ENCODE data around the gene TPPP.

Gene TPPP

DNA sequence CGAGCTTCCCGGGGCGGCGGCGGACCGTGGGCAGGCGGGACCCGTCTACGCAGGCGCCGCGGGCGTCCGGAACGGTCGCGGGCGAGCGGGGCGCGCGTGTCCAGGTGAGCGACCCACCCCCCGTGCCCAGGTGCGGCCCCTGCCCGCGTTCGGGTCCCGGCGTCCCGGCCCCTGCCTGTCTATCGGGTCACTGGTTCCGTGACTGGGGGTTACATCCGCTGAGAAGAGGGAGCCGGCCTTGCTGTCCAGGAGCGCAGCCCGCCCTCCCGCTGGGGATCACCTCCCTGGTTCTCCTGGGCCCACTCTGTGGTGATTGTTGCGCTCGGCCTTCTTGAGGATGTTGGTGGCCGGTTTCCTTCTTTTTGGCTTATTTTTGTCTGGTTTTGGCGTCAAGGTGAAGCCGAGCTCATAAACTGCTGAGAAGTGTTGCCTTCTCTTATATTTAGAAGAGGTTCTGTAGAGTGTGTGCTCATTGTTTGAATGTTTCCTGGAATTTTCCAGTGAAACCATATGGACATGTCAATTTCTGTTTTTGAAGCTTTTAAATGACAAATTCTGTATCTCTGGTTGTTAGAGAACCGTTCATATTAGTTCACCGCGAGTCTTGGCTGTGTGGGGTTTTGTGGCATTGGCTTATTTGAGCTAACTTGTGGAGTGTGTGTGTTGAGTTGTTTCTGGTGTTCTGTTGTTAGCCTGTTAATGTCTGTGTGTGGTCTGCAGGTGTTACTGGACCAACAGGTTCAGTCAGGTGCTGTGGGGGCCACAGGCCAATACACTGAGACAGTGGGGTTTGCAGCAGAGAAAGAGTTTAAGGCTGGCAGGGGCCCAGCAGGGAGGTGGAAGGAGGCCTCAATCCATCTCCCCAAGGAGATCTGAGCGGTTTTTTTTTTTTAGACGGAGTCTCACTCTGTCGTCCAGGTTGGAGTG lies 80.4 kb downstream of the TPPP start:
- peaks cover 4% of the 10 kb centered on the region for H3K4me1 ChIP-seq (ENCODE audit: control insufficient read depth, insufficient read depth, low read length)
- CTCF ChIA-PET, result interaction anchor here (0.6 to 1.8 kb wide), 6 partner anchors 9 to 840 kb away, joined by 3 to 6 read pairs (median 4); no protein-coding TSS in a partner anchor
- peak overlapping the region; percentile 44; the same call in 1 of the 2 replicates for H3K27ac ChIP-seq (ENCODE audit: extremely low read depth, low read depth, low read length)
- H3K4me3 ChIP-seq (ENCODE audit: low read depth, low read length), result peak overlapping the region; percentile 81
- H3K36me3 ChIP-seq (ENCODE audit: control insufficient read depth in 2 of 2, insufficient read depth in 1 of 2, low read length in 2 of 2), result peaks cover 21 to 26% of the 10 kb centered on the region in 2 experiments
- H3K9me3 ChIP-seq (ENCODE audit: control insufficient read depth, insufficient read depth, low read depth, low read length), result no peaks in the 10 kb centered on the region; the same call in 1 of the 2 replicates
- POLR2A ChIA-PET, result interaction anchor here (1.3 to 2.8 kb wide), 3 partner anchors 35 to 140 kb away, joined by 3 to 17 read pairs (median 3); no protein-coding TSS in a partner anchor
- no peak for TF ChIP-seq ZNF654 (tag by site-specific recombination; IDR thresholded peaks at IDR 0.05; ENCODE audit: low read depth)
- no peak for TF ChIP-seq ZNF404 (tag by site-specific recombination; IDR thresholded peaks at IDR 0.05)
- TF ChIP-seq, protein P1, sequence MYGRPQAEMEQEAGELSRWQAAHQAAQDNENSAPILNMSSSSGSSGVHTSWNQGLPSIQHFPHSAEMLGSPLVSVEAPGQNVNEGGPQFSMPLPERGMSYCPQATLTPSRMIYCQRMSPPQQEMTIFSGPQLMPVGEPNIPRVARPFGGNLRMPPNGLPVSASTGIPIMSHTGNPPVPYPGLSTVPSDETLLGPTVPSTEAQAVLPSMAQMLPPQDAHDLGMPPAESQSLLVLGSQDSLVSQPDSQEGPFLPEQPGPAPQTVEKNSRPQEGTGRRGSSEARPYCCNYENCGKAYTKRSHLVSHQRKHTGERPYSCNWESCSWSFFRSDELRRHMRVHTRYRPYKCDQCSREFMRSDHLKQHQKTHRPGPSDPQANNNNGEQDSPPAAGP (tag by site-specific recombination; IDR thresholded peaks at IDR 0.05), result 0 out of 2 replicates have a peak, but pooled peaks have one; percentile 12
- TF ChIP-seq ZNF514 (tag by site-specific recombination; IDR thresholded peaks at IDR 0.05), result no peak
- TF ChIP-seq ZNF121 (tag by site-specific recombination; IDR thresholded peaks at IDR 0.05), result no peak
- TF ChIP-seq, protein P2, sequence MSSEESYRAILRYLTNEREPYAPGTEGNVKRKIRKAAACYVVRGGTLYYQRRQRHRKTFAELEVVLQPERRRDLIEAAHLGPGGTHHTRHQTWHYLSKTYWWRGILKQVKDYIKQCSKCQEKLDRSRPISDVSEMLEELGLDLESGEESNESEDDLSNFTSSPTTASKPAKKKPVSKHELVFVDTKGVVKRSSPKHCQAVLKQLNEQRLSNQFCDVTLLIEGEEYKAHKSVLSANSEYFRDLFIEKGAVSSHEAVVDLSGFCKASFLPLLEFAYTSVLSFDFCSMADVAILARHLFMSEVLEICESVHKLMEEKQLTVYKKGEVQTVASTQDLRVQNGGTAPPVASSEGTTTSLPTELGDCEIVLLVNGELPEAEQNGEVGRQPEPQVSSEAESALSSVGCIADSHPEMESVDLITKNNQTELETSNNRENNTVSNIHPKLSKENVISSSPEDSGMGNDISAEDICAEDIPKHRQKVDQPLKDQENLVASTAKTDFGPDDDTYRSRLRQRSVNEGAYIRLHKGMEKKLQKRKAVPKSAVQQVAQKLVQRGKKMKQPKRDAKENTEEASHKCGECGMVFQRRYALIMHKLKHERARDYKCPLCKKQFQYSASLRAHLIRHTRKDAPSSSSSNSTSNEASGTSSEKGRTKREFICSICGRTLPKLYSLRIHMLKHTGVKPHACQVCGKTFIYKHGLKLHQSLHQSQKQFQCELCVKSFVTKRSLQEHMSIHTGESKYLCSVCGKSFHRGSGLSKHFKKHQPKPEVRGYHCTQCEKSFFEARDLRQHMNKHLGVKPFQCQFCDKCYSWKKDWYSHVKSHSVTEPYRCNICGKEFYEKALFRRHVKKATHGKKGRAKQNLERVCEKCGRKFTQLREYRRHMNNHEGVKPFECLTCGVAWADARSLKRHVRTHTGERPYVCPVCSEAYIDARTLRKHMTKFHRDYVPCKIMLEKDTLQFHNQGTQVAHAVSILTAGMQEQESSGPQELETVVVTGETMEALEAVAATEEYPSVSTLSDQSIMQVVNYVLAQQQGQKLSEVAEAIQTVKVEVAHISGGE (tag by site-specific recombination; conservative IDR thresholded peaks at IDR 0.05; ENCODE audit: low read depth), result no peak
- TF ChIP-seq, protein P3, sequence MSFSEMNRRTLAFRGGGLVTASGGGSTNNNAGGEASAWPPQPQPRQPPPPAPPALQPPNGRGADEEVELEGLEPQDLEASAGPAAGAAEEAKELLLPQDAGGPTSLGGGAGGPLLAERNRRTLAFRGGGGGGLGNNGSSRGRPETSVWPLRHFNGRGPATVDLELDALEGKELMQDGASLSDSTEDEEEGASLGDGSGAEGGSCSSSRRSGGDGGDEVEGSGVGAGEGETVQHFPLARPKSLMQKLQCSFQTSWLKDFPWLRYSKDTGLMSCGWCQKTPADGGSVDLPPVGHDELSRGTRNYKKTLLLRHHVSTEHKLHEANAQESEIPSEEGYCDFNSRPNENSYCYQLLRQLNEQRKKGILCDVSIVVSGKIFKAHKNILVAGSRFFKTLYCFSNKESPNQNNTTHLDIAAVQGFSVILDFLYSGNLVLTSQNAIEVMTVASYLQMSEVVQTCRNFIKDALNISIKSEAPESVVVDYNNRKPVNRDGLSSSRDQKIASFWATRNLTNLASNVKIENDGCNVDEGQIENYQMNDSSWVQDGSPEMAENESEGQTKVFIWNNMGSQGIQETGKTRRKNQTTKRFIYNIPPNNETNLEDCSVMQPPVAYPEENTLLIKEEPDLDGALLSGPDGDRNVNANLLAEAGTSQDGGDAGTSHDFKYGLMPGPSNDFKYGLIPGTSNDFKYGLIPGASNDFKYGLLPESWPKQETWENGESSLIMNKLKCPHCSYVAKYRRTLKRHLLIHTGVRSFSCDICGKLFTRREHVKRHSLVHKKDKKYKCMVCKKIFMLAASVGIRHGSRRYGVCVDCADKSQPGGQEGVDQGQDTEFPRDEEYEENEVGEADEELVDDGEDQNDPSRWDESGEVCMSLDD (tag by site-specific recombination; IDR thresholded peaks at IDR 0.05), result no peak
- TF ChIP-seq, protein P4, sequence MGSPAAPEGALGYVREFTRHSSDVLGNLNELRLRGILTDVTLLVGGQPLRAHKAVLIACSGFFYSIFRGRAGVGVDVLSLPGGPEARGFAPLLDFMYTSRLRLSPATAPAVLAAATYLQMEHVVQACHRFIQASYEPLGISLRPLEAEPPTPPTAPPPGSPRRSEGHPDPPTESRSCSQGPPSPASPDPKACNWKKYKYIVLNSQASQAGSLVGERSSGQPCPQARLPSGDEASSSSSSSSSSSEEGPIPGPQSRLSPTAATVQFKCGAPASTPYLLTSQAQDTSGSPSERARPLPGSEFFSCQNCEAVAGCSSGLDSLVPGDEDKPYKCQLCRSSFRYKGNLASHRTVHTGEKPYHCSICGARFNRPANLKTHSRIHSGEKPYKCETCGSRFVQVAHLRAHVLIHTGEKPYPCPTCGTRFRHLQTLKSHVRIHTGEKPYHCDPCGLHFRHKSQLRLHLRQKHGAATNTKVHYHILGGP (tag by site-specific recombination; IDR thresholded peaks at IDR 0.05), result no peak
- peak; percentile 80; the same call in 1 of the 2 replicates for TF ChIP-seq ZNF561 (tag by site-specific recombination; IDR thresholded peaks at IDR 0.05; ENCODE audit: borderline replicate concordance)
- peak; percentile 78 for TF ChIP-seq ZFP69B (tag by site-specific recombination; IDR thresholded peaks at IDR 0.05)
- TF ChIP-seq, protein P5, sequence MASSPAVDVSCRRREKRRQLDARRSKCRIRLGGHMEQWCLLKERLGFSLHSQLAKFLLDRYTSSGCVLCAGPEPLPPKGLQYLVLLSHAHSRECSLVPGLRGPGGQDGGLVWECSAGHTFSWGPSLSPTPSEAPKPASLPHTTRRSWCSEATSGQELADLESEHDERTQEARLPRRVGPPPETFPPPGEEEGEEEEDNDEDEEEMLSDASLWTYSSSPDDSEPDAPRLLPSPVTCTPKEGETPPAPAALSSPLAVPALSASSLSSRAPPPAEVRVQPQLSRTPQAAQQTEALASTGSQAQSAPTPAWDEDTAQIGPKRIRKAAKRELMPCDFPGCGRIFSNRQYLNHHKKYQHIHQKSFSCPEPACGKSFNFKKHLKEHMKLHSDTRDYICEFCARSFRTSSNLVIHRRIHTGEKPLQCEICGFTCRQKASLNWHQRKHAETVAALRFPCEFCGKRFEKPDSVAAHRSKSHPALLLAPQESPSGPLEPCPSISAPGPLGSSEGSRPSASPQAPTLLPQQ (tag by site-specific recombination; IDR thresholded peaks at IDR 0.05), result peak; percentile 86
- TF ChIP-seq ZNF558 (tag by site-specific recombination; IDR thresholded peaks at IDR 0.05), result no peak
- 0 out of 2 replicates have a peak, but pooled peaks have one; percentile 12 for TF ChIP-seq KLF10 (tag by site-specific recombination; IDR thresholded peaks at IDR 0.05)
- TF ChIP-seq ZXDB (tag by site-specific recombination; IDR thresholded peaks at IDR 0.05), result peak; percentile 11; the same call in 1 of the 2 replicates
- TF ChIP-seq, protein P6, sequence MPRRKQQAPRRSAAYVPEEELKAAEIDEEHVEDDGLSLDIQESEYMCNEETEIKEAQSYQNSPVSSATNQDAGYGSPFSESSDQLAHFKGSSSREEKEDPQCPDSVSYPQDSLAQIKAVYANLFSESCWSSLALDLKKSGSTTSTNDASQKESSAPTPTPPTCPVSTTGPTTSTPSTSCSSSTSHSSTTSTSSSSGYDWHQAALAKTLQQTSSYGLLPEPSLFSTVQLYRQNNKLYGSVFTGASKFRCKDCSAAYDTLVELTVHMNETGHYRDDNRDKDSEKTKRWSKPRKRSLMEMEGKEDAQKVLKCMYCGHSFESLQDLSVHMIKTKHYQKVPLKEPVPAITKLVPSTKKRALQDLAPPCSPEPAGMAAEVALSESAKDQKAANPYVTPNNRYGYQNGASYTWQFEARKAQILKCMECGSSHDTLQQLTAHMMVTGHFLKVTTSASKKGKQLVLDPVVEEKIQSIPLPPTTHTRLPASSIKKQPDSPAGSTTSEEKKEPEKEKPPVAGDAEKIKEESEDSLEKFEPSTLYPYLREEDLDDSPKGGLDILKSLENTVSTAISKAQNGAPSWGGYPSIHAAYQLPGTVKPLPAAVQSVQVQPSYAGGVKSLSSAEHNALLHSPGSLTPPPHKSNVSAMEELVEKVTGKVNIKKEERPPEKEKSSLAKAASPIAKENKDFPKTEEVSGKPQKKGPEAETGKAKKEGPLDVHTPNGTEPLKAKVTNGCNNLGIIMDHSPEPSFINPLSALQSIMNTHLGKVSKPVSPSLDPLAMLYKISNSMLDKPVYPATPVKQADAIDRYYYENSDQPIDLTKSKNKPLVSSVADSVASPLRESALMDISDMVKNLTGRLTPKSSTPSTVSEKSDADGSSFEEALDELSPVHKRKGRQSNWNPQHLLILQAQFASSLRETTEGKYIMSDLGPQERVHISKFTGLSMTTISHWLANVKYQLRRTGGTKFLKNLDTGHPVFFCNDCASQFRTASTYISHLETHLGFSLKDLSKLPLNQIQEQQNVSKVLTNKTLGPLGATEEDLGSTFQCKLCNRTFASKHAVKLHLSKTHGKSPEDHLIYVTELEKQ (tag by site-specific recombination; IDR thresholded peaks at IDR 0.05; ENCODE audit: borderline replicate concordance), result no peak
- TF ChIP-seq ZNF600 (tag by site-specific recombination; IDR thresholded peaks at IDR 0.05), result no peak
- TF ChIP-seq ZBTB17 (tag by site-specific recombination; IDR thresholded peaks at IDR 0.05), result peak; percentile 33; the same call in 1 of the 2 replicates
- no peak for TF ChIP-seq ZNF544 (tag by site-specific recombination; IDR thresholded peaks at IDR 0.05)
- no peak for TF ChIP-seq ZNF792 (tag by site-specific recombination; IDR thresholded peaks at IDR 0.05)
- peak; percentile 89 for TF ChIP-seq SETDB1 (IDR thresholded peaks at IDR 0.05; ENCODE audit: insufficient read length, low read length)
- TF ChIP-seq ZNF324 (tag by site-specific recombination; IDR thresholded peaks at IDR 0.05), result peak; percentile 33; the same call in 1 of the 2 replicates

Data from HEK293 (cell line).